Thyroid gland (tissue), 4 donors: ENCODE results near the gene IWS1.

Source experiments
- CTCF ChIP-seq, 6 experiments: fragments of 200-600 bp in 3 of 6; fragments of 450-650 bp in 3 of 6; sonication (generic) in 3 of 6; IDR thresholded peaks; one replicate each; pipeline ENCODE4 v1.5.1; 2016 to 2019; ENCODE audit warnings: antibody characterized with exemption in 6 of 6, mild to moderate bottlenecking in 2 of 6, inconsistent platforms in 1 of 6, moderate library complexity in 1 of 6
- POLR2A ChIP-seq, 2 donors: fragments of 450-650 bp; IDR thresholded peaks; one replicate each; pipeline ENCODE4 v1.6.1; 2017; ENCODE audit warnings: antibody characterized with exemption in 2 of 2, mild to moderate bottlenecking in 2 of 2, moderate library complexity in 1 of 2

- TF ChIP-seq CTCF (IDR thresholded peaks at IDR 0.05) = no peak
- no peak for TF ChIP-seq POLR2A (IDR thresholded peaks at IDR 0.05)
Measured at GRCh38 chr2:127514485-127514884, 11.8 kb downstream of the IWS1 start.
